Smooth muscle cell (in vitro differentiated cells): ENCODE results near the gene MAPK4. TPM values are rescaled to one million over a fixed set of nuclear protein-coding genes. Genes with fewer than 3 reads are reported as not detected.

Experiments used
- DNase-seq: peaks from one replicate; lab custom pipeline; 2025; ENCODE audit not compliant: unreplicated experiment; lab: John Stamatoyannopoulos, UW
- H2AFZ ChIP-seq: fragments of 200-600 bp; sonication (generic); 2 replicates; pipeline ENCODE4 v1.6.0; 2016; ENCODE audit warnings: antibody characterized with exemption, low read depth, mild to moderate bottlenecking
- H3F3A ChIP-seq: fragments of 200-600 bp; sonication (generic); 2 replicates; pipeline ENCODE4 v1.6.0; 2017; ENCODE audit warnings: antibody characterized with exemption, low read depth
- H3K27ac ChIP-seq: fragments of 200-600 bp; sonication (generic); 2 replicates; pipeline ENCODE4 v1.5.1; 2016; ENCODE audit warnings: low read depth, mild to moderate bottlenecking
- H3K27me3 ChIP-seq: fragments of 200-600 bp; sonication (generic); 2 replicates; pipeline ENCODE4 v1.6.1; 2016; ENCODE audit warnings: low read depth, mild to moderate bottlenecking
- H3K36me3 ChIP-seq: fragments of 200-600 bp; sonication (generic); 2 replicates; pipeline ENCODE4 v1.5.1; 2016; ENCODE audit warnings: low read depth
- H3K4me1 ChIP-seq: fragments of 200-600 bp; sonication (generic); 2 replicates; pipeline ENCODE4 v1.5.1; 2016; ENCODE audit warnings: low read depth
- H3K4me2 ChIP-seq: fragments of 200-600 bp; sonication (generic); 2 replicates; pipeline ENCODE4 v1.6.0; 2016; ENCODE audit warnings: mild to moderate bottlenecking
- H3K4me3 ChIP-seq: fragments of 200-600 bp; sonication (generic); 2 replicates; pipeline ENCODE4 v1.5.1; 2016; ENCODE audit warnings: mild to moderate bottlenecking
- H3K79me2 ChIP-seq: fragments of 200-600 bp; sonication (generic); 2 replicates; pipeline ENCODE4 v1.6.0; 2016; ENCODE audit warnings: low read depth, mild to moderate bottlenecking
- H3K9ac ChIP-seq: fragments of 200-600 bp; sonication (generic); 2 replicates; pipeline ENCODE4 v1.6.0; 2016; ENCODE audit warnings: low read depth
- H3K9me3 ChIP-seq: fragments of 200-600 bp; sonication (generic); replicated peaks from 2 replicates; pipeline ENCODE4 v1.5.1; 2016; ENCODE audit warnings: low read depth
- H4K20me1 ChIP-seq: fragments of 200-600 bp; sonication (generic); 2 replicates; pipeline ENCODE4 v1.6.0; 2016; ENCODE audit warnings: low read depth
- CTCF ChIP-seq: fragments of 200-600 bp; sonication (generic); IDR thresholded peaks from 2 replicates; pipeline ENCODE4 v1.5.1; 2017; ENCODE audit warnings: borderline replicate concordance, mild to moderate bottlenecking, antibody characterized with exemption; ENCODE audit not compliant: insufficient read depth, poor library complexity, severe bottlenecking
- WGBS: methylation state at CpG from one replicate; pipeline ENCODE4 v1.1.7; 2016; ENCODE audit warnings: low lambda C conversion rate; 5-methylcytosine and 5-hydroxymethylcytosine counted together
- polyA plus RNA-seq: library from polyadenylated mRNA; unstranded; fragments of >200 nt; fragmentation: Nextera tagmentation; extraction: Ambion mirVana; gene quantifications from 2 replicates; pipeline ENCODE4 v1.2.1, GENCODE V29; 2016
- total RNA-seq: library from RNA; depleted of rRNA; stranded (reverse); fragments of >200 nt; gene quantifications from 2 replicates; pipeline ENCODE4 v1.2.3, GENCODE V29; 2014

MAPK4 gene
- total and polyA plus RNA-seq, 2 experiments from 2014 or later, result 0.09 TPM; not detected in 1

- DNase-seq, result no peak
- Histone ChIP-seq H3K4me3 (no peak overlapping the region), H3K36me3 (no peaks in the 10 kb centered on the region), H4K20me1 (no peaks in the 10 kb centered on the region), H3F3A (no peaks in the 10 kb centered on the region), H3K27ac (no peak overlapping the region), H3K79me2 (no peaks in the 10 kb centered on the region), H3K27me3 (no peaks in the 10 kb centered on the region), H3K9me3 (no peaks in the 10 kb centered on the region), H3K4me1 (peaks cover 6% of the 10 kb centered on the region), H3K4me2 (no peak overlapping the region), H2AFZ (no peak overlapping the region), H3K9ac (no peak overlapping the region)
- peak; percentile 3 for TF ChIP-seq CTCF
- WGBS, result 65% methylated on average over 13 of the region's 13 CpGs
Measured at GRCh38 chr18:50659091-50660003, 99.5 kb downstream of the MAPK4 start.

- Histone ChIP-seq H3K79me2 (no peaks in the 10 kb centered on the region), H4K20me1 (no peaks in the 10 kb centered on the region), H3K9ac (no peak overlapping the region), H3K36me3 (no peaks in the 10 kb centered on the region), H3K4me3 (no peak overlapping the region), H3F3A (no peaks in the 10 kb centered on the region), H3K4me2 (no peak overlapping the region), H3K9me3 (no peaks in the 10 kb centered on the region), H2AFZ (no peak overlapping the region), H3K4me1 (no peaks in the 10 kb centered on the region), H3K27ac (no peak overlapping the region), H3K27me3 (no peaks in the 10 kb centered on the region)
- WGBS, result 88% methylated on average over 1 of the region's 1 CpG
- DNase-seq, result no peak
- TF ChIP-seq CTCF, result no peak
Measured at GRCh38 chr18:50661013-50661412, 101.1 kb downstream of the MAPK4 start.

GRCh38 chr18:50662177-50662576 lies 102.3 kb downstream of the MAPK4 start:
- no peak overlapping the region for H3K4me3 ChIP-seq
- no peak overlapping the region for H3K27ac ChIP-seq
- H3K9me3 ChIP-seq, result no peaks in the 10 kb centered on the region
- DNase-seq, result no peak
- H2AFZ ChIP-seq, result no peak overlapping the region
- 64% methylated on average over 3 of the region's 3 CpGs for WGBS
- H3F3A ChIP-seq, result no peaks in the 10 kb centered on the region
- no peak overlapping the region for H3K4me2 ChIP-seq
- H3K9ac ChIP-seq, result no peak overlapping the region
- H3K4me1 ChIP-seq, result no peaks in the 10 kb centered on the region
- no peaks in the 10 kb centered on the region for H3K36me3 ChIP-seq
- H3K27me3 ChIP-seq, result no peaks in the 10 kb centered on the region
- H4K20me1 ChIP-seq, result no peaks in the 10 kb centered on the region
- TF ChIP-seq CTCF, result peak; percentile 34
- H3K79me2 ChIP-seq, result no peaks in the 10 kb centered on the region
